Stimulated activated CD4-positive, alpha-beta T cell treated with anti-CD3 and anti-CD28 coated beads, Interleukin-2, amount 100 ng/mL, for 48 hours (primary cell): ENCODE measurements around the gene FAM136A.
"Not testable (repeated sequence)": the region's sequence is repeated elsewhere in the genome, so short reads cannot be mapped to it uniquely, and the experiment has no call there.

Experiments
- DNase-seq, 2 donors: peaks; one replicate each; pipeline ENCODE4 v3.0.0-alpha.2; 2020

Gene FAM136A

DNA sequence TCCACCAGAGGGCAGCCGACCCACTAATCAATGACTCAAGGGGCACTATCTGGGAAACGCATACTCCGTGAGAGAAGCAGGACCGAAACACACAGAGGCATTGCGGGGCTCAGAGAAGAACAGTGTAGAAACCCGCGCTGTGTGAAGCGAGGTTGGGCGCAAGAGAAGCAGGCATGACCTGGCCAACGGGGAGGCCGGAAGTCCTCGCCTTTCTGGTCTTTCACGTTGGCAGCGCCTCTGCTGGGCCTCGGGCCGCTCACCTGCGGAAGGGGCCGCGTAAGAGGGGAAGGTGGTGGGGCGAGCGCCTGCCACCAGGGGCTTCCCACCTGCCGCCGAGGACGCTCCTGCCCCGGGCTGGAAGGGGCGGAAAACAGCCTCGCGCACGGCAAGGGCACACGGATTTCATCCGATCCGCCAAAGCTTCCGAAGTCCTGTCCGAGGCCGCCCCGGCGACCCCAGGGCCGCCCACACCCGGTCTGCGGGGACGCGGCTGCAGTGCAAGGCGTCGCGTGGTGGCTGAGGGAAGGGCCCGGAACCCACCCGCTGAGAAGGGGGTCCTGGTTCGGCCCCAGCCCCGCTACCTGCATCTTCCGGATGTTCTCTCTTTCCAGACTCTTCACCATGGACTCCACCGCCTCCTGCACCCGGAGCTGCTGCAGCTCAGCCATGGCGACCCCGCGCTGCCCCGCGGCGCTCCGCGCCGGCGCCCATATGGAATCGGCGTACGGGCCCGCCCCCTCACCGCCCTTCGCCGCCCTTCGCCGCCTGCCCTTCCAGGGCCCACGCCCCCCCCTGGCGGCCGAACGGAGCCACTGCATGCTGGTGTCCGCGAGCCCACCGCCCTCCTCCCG is at the start of gene FAM136A:
TSS of gene FAM136A (minus strand) at position 724 of the 851 bp plus-strand sequence. CDS start at position 668, 56 bp downstream.
- DNase-seq, result peak; percentile 88 to 92

- DNase-seq, result no peak
Measured at GRCh38 chr2:70349921-70350685, 48.2 kb upstream of the FAM136A start.

DNA sequence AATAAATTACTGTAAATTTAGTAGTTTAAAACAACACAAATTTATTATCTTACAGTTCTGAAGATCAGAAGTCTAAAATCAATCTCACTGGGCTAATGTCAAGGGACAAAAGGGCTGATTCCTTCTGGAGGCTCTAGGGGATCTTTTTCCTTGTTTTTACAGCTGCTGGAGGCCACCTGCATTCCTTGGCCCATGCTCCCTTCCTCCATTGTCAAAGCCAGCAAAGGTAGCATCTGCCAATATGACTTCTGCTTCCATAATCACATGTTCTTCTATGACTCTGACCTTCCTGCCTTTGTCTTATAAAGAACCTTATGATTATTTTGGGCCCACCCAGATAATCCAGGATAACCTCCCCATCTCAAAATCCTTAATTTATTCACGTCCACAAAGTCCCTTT is 46.0 kb upstream of the FAM136A start:
- DNase-seq, result no peak

- DNase-seq, result no peak
Measured at GRCh38 chr2:70344195-70344594, 42.3 kb upstream of the FAM136A start.

- DNase-seq, result no peak
Measured at GRCh38 chr2:70341477-70341765, 39.6 kb upstream of the FAM136A start.

GRCh38 chr2:70340761-70341476 is 39.1 kb upstream of the FAM136A start:
- DNase-seq, result peak; percentile 26 to 35

GRCh38 chr2:70340075-70340474 is 38.2 kb upstream of the FAM136A start:
- no peak for DNase-seq

GRCh38 chr2:70336552-70336951 is 34.7 kb upstream of the FAM136A start:
- DNase-seq, result no peak

DNA sequence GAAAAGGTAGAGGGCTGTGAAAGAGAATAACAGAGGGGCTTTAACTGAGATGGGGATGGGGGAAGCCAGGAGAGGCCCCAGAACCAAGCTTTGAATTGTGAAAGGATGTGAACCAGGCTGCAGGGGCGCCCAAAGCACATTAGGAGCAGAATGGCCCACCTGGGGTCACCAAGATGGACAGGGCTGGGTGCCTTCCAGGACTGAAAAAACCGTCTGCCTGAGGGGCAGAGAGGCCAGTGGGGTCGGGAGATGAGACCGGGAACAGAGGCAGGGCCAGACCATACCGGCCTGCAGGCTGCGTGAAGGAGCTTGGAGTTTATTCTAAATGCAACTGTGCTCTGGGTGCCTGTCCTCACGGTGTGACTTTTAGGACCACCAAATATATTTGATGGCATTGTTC is 29.1 kb upstream of the FAM136A start:
- DNase-seq, result no peak

DNA sequence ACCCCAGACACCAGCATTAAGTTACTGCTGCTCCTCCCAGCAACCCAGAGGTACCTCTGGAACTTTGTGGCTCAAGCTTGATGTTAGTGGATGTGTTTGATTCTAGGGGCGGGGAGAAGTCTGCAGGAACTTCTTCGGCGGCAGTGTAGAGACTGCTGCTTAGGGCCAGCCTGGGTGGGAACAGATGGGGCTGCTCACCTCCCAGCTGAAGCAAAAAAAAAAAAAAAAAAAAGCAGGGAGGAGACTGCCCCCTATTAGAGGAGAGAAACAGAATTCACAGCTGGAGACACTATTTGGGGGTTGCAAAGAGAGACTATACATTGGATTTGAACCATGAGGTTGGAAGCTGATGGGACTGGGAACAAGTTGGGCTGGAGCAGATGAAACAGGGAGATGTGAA is 28.6 kb upstream of the FAM136A start:
- no peak for DNase-seq

GRCh38 chr2:70328921-70329561 is 27.2 kb upstream of the FAM136A start:
- DNase-seq, result no peak

GRCh38 chr2:70325875-70326274 is 24.0 kb upstream of the FAM136A start:
- no peak for DNase-seq

- DNase-seq, result no peak
Measured at GRCh38 chr2:70322518-70322917, 20.7 kb upstream of the FAM136A start.

GRCh38 chr2:70321370-70321769 is 19.5 kb upstream of the FAM136A start:
- no peak for DNase-seq

- no peak for DNase-seq
Measured at GRCh38 chr2:70314640-70315039, 12.8 kb upstream of the FAM136A start.

DNA sequence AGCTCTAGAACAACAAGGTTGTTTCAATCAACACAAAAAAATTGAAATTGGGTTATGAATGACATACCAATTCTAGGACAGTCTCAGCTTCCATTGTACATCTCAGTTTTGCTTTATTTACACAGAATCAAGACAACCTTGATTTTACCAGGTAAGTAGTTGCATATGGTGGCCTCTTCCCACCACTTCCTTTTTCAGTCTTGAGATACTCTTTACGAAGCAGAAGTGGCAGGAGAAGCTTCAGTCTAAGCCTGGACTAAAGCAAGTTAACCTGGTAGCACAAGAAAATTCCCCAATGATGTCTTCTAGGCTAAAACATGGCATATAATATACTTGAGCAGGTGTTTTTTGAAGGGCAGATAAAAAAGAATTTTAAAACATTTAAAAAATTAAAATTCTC is 10.7 kb upstream of the FAM136A start:
- no peak for DNase-seq

GRCh38 chr2:70310899-70311298 is 9.0 kb upstream of the FAM136A start:
- DNase-seq, result no peak

DNA sequence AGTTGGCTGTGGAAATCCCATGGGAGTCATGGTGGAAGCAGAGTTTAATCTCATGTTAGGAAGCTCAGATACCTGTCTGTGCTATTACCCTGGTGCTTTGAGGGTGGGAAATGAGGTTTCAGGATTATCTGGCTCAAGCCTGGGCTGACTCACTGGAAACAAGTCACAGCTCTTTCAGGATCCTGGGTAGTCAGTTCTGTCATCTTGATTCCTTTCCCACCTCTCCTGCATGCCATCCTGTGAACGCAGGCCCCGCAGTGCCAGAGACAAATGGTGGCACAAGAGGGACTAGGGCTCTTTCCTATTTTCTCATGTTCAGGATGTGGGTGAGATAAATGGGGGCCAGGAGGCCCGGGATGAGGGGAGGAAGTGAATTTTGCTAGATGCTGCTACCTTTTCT is 3.7 kb upstream of the FAM136A start:
- DNase-seq, result no peak

DNA sequence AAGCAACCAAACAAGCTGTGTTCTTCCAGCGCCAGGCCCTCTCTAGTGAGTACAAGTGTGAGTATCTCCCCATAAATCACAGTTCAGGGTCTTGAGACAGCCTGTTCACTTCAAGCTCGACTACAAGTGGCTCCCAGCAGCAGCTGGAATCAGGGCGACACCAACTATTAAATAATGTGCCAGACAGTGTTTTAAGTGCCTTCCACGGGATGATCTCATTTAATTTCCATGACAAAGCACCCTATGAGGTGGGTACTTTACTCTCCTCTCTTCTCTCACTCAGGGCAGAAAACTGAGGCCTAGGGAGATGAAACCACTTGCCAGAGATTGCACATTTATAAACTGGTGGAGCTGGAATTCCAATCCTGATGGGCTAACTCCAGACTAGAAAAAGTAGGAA is 2.6 kb upstream of the FAM136A start:
- no peak for DNase-seq

GRCh38 chr2:70303186-70303585 is 1.3 kb upstream of the FAM136A start:
- no peak for DNase-seq

DNA sequence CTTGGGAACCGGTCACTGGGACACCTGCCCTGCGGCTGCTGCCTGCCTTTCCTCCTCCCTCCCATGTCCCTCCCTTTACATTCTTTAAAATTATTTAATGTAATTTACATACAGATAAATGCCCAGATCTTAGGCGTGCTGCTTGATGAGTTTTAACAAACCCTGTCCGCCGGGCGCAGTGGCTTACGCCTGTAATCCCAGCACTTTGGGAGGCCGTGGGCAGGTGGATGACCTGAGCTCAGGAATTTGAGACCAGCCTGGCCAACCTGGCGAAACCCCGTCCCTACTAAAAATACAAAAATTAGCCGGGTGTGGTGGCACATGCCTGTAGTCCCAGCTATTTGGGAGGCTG is 304 bp upstream of the FAM136A start:
- not testable (repeated sequence) for DNase-seq

GRCh38 chr2:70300771-70301343 is 1.0 kb downstream of the FAM136A start:
- DNase-seq, result no peak

DNA sequence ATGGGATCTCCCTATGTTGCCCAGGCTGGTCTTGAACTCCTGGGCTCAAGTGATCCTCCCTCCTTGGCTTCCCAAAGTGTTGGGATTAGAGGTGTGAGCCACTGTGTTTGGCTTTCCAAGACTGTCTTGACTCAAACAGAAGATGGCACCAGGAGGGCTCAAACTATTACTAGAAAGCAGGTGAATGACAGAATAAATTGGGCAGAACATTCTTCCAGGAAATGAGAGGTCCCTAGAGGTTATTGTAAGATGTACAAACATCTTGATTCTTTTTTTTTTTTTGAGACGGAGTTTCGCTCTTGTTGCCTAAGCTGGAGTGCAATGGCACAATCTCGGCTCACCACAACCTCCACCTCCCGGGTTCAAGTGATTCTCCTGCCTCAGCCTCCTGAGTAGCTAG is 4.0 kb downstream of the FAM136A start:
- DNase-seq, result not testable (repeated sequence)
